Activated CD4-positive, alpha-beta T cell treated with anti-CD3 and anti-CD28 coated beads for 4 hours (primary cell): Measurements from ENCODE around the gene CBX4.

Experiments used
- DNase-seq, 2 donors: peaks; one replicate each; pipeline ENCODE4 v3.0.0-alpha.2; 2020

CBX4 gene

DNA sequence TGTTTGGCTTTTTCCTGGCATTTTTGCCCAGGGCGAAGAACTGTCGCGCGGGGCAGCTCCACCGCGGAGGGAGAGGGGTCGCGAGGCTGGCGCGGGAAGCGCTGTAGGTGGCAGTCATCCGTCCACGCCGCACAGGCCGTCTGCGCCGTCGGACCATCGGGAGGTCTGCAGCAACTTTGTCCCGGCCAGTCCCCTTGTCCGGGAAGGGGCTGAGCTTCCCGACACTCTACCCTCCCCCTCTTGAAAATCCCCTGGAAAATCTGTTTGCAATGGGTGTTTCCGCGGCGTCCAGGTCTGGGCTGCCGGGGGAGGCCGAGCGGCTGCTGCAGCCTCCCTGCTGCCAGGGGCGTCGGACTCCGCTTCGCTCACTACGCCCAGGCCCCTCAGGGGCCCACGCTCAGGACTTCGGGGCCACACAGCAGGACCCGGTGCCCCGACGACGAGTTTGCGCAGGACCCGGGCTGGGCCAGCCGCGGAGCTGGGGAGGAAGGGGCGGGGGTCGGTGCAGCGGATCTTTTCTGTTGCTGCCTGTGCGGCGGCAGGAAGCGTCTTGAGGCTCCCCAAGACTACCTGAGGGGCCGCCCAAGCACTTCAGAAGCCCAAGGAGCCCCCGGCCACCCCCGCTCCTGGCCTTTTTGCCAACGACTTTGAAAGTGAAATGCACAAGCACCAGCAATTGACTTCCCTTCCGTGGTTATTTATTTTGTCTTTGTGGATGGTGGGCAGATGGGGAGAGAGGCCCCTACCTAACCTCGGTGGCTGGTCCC, 2.3 kb upstream of the CBX4 start:
- DNase-seq = no peak

DNA sequence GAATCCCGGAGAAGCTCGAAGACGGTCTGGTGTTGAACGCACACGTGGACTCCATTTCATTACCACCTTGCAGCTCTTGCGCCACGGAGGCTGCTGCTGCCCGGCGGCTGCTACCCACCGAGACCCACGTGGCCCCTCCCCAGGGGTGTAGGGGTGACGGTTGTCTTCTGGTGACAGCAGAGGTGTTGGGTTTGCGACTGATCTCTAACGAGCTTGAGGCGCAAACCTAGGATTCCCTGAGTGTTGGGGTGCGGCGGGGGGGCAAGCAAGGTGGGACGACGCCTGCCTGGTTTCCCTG, 1.7 kb upstream of the CBX4 start:
- DNase-seq = no peak

DNA sequence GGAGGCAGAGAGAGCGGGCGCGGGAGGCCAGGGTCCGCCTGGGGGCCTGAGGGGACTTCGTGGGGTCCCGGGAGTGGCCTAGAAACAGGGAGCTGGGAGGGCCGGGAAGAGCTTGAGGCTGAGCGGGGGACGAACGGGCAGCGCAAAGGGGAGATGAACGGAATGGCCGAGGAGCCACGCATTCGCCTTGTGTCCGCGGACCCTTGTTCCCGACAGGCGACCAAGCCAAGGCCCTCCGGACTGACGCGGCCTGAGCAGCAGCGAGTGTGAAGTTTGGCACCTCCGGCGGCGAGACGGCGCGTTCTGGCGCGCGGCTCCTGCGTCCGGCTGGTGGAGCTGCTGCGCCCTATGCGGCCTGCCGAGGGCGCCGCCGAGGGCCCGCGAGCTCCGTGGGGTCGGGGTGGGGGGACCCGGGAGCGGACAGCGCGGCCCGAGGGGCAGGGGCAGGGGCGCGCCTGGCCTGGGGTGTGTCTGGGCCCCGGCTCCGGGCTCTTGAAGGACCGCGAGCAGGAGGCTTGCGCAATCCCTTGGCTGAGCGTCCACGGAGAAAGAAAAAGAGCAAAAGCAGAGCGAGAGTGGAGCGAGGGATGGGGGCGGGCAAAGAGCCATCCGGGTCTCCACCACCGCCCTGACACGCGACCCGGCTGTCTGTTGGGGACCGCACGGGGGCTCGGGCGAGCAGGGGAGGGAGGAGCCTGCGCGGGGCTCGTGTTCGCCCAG, 1.2 kb upstream of the CBX4 start:
- DNase-seq = peak in 1 of 2 donors; percentile 22

DNA sequence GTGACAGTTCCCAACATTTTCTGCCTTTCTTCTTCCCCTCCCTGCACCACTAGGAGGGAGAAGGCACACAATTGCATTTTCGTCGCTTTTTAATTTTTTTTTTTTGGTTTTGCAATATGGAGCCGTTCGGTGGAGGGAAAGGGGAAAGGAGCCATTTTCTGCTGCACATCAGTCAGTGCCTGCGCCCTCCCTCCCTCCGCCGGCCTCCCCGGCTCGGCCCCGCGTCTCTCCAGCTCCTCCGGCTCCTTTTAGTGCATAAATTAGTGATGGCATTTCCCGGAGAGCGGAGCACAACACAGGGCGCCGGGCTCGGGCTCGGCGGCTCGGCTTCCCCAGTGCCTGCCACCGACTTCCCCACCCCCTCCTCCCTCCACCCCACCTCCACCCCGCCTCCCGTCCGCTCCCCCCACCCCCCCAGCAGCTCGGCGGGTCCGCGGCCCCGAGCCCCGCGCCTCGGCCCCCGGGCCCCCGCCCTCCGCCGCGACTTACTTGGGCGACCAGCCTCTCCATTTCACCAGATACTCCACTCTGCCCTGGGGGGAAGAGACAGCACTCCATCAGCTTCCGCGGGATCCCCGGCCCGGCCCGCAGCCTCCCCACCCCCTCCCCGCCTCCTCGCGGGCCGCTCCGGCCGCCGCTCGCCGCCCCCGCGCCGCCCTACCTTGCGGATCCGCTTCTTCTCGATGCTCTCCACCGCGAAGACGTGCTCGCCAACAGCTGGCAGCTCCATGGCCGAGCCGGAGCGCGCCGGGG, 542 bp downstream of the CBX4 start:
- peak; percentile 39 to 53 for DNase-seq

DNA sequence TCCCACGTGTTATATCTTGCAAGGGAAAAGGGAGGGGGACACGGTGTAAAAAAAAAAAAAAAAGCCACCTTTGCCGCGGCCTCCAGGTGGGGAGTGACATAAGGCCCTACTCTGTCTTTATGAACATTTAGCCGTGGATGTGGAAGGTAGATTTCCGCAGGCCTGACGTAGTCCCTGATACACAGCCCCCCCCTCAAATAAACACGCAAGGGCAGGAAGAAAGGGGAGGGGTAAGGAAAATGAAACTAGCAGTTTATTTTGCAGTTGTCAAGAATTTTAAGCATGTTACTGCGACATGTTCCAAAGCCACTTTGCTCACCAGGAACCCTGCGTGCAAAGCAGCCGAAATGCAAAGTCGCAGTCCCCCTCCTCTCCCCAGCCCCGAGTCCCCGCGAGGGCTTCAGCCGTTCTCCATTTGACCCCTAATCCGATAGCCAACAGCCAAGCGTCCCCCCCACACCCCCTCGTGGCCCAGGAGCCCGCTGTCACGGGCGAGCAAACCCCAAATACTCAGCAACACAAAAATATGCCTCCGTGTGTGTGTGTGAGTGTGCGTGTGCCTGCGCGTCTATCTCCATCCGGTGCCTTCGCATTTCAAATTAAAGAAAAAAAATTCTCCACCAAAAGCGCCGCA, 1.2 kb downstream of the CBX4 start:
- DNase-seq = peak in 1 of 2 donors; percentile 29

DNA sequence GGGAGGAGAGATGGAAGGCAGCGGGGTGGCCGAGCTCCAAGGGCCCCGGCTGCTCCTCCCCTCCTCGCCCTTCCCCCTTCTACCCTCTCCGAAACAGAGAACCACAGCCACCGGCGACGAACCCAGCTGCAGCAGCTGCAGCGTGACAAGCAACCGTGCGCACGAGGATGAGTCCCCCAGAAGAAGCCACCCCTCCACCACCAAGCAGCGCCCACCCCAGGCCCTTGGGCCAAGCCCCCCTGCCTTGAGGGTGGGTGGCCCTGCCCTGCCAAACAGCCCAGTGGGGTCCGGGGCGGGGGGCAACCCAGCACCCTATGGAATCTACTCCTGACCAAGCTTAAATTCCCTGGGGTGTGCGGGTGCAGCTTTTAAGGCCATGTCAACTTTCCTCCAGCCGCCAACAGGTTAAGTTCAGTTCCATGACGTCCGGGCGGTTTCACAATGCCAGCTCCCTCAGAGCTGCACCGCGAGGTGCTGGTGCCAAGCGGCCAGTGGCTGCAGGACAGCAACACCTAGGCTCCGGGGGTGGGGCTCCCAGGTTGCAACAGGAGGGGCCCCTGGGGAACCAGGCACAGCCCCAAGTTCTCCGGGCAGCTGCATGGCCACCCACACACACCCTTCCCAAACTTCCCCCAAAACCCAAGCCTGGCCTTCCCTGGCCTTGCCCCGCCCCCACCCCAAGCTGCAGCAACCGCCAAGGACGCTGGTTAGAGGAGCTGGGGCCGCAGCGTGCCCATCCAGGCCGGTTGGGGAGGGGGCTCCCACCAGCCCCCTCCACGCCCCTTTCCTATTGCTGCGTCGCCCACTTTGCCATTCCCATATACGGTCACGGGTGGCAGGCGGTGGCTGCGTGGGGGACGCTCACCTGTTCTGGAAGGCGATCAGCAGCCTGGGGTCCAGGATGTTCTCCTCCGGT, 2.0 kb downstream of the CBX4 start:
- DNase-seq = no peak

DNA sequence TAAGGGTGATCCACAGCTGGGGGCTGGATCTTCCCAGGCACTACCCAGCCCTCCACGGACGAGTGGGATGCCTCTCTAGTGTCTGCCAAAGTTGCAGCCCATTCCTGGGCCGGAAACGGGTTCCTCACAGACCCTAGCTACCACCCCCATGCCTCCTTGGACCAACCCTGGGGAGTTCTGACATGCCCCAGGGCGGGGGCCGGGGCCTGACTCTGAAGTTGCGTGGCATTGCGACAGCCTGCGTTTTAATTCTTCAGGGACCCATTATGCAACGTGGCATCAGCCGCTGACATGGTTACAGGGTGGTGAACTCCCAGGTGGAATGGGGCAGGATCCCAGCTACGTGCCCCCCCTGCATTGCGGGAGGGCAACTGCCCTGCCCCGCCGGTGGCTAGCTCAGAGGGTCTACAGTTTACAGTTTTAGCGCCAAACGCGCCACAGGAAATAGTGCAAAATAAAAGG, 2.7 kb downstream of the CBX4 start:
- no peak for DNase-seq

DNA sequence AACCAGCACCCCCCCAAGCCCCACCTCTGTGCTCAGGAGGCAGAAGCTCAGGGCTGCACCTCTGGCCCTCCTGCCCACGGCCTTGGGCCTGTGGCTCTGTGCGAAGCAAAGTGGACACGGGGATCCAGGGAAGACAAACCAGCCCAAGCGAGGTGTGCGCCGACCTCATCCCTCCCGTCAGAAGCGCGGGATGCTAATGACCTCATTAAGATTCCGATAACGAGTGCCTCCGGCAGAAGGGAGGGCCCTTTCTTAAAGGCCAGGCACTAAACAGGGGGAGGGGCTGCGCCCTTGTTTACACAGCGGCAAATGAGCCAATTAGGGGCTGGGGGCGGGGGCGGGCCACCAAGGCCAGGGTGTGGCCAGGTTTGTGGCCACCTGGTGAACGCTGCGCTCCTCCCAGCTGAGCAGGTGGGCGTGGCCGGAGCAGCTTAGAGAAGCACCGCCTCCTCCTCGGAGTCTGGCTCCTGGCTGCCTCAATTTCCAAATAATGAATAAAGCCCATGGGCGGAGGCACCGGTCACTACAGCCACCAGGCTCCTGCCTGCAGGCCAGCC, 3.2 kb downstream of the CBX4 start:
- no peak for DNase-seq

DNA sequence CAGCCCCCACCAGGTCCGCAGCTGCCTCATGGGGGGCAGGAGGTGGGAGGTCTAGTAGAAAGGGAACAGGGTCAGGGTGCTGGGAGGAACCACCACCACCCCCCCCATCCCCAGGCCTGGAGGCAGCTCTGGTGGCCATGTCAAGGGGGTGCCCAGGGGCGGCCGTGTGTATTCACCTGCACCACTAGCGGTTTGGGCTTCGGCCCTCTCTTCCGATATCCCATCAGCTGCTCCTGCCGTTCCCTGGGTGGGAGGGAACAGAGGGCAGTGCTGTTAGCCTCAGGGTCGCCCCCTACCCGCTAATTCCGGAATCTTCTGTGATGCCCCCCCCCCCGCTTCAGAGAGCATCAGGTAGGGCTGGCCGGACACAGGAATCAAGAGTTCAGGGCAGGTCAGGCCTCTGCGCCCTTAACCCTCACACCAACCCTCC, 3.8 kb downstream of the CBX4 start:
- DNase-seq = no peak

DNA sequence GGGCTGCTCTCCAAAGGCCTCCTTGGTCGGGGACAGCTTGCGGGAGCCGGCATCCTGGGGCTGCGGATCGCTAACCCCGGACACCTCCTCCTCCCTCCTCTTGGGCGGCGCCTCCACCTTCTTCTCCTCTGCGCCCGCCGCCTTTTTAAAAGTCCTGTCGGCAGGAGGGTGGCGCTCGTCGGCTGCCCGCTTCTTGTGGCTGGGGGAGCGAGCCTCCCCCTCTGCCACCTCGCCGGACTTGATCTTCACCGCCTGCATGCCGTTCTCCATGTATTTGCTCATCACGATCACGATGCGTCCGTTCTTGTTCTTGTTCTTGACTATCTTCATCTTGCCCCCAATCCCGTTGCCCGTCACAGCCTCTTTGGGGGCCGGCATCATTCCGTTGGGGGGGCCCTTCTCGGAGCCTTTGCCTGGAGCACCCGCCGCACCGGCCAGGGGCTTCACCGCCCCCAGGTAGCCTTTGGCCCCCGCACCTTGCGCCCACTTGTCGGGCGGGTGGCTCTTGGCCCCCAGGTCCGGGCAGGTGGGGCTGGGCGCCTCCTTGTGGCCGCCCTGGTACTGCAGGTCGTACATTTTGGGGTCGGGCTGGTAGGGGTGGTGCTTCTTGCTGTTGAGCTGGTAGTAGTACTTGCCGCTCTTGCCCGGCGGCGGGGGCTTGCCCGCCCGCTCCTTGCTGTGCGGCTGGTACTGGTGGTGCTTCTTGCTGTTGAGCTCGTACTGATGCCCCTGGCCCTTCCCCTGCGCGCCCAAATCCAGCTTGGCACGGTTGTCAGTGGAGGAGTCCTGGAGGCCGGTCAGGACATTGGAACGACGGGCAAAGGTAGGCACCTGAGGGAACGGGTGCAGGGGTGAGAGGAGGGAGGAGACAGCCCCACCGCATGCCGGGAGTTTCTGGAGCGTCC, 4.4 kb downstream of the CBX4 start:
- no peak for DNase-seq

DNA sequence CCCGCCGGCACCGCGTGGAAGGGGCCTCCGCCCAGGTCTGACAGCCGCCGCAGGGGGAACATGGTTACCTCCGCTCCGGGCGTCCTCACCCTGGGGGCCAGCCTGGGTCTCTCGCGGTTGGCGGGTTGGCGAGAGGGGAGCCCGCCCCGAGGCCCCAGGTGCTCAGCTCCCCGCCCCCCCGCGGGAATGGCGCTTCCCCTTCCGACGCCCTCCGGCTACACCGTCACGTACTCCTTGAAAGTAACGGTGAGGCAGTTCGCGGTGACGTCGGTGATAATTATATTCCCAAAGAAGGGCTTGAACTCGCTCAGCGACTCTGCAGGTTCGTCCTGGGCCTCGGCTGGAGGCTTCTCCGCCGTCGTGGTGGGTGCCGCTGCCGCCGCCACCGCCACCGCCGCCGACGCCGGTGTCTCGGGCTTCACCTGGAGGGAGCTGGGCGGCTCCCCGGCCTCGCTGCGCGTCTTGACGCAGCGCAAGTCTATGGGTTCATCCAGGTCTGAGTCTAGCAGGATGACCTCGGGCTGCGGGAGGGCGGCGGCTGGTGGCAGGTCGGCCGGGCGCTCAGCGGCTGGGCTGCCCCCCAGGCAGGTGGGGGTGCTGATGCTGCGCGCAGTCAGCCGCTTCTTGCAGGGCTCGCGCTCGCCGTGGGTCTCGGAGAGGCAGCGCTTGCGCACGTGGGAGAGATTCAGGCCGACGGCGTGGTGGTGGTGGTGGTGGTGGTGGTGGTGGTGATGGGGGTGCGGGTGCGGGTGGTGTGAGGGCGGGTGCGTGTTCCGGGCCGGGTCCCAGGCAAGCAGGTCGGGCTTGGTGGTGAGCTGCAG, 5.3 kb downstream of the CBX4 start:
- no peak for DNase-seq

DNA sequence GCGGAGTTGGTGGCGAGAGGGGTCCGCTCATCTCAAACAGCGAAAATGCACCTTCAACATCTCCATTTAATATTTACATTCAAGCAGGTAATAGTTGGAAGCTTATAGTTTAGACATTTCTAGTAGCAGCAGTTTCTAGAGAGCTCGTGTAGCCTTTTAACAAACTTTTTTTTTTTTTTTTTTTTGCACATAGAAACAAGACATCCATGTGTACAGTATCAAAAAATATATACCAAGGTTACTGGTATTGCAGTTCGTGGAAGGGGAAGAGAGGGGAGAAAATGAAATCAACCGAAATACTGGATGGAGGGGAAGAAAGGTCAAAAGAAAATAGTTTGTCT, 6.2 kb downstream of the CBX4 start:
- DNase-seq = no peak

DNA sequence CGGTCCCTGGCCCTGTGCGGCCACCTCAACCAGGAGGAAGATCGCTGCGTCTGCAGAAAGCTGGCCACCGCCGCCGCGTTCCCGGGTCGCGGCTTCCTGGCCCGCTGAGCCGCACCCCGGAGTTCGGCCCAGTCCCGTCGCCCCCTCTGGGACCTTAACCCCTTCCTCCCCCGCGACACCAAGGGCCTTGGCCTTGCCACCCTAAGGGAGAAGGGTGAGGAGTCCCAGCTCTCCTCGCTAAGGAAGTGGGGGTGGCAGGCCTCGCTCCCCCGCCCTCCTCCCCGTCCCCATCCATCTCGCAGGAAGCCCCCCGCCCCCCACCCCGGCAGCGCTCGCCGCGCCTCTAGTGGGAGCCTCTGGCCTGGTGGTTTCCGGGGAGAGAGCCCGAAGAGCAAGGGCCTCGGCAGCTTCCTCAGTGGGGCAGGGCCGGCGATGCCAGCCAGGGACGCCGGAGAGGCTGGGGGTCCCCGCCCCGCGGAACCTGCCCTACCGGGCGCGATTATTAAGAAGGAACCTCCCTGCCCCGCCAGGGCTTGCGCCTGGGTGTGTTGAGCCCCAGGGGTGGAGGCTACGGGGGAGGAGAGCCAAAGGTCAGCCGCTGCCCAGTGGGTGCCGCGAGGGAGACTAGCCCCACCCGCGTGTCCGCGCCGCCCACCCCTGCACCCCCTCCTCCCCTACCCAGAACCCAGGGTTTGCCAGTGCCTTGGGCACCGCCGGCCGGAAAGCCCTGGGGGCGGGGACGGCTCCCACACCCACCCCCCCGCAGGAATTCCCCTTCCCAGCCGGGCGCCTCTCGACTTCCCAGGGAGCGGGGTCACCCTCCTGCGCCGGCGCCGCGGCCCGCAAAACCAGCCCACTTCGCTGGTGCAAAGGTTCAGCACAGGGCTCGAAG, 6.8 kb downstream of the CBX4 start:
- DNase-seq = no peak

DNA sequence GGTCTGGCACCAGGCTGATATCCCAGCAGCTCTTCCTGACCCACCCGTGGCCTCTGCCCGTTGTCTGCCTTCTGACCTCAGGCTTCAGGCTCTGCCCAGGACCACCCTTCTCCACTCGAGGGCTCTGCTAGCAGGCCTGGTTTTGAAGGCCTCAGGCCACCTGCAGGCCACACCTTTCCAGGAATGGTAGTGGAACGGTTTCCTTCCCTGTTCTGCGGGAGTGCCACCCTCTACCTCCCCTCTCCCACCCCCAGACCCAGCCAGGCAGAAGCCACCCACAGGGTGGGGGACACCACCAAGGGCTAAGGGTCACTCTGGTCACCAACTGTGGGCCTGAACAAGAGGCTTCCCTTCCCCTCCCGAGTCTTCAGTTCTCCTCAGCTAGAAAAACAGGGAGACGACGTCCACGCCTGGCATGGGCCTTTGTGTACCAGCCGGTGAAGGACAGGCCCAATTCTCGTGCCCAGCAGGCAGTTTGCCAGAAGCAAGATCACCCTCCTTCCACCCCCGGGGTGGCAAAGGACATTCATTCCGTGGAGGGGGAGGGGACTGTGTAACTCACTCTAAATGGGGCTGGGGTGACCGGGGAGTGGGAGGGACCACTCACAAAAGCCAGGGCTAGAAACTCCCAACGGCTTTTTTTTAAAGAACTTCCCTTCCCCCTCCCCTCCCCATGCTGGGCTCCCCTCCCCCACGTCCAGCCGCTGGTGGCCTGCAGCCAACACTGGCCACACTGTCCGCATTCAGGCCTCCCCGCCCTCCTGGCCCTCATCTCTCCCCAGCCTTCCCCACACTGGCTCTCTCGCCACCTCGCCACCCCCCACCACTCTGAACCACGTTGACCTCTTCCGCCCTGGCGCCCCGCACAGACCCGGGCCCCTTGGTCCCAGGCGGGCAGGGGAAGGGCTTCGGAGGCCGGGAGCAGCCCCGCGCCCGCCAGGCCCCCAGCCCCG, 7.7 kb downstream of the CBX4 start:
- DNase-seq = no peak

DNA sequence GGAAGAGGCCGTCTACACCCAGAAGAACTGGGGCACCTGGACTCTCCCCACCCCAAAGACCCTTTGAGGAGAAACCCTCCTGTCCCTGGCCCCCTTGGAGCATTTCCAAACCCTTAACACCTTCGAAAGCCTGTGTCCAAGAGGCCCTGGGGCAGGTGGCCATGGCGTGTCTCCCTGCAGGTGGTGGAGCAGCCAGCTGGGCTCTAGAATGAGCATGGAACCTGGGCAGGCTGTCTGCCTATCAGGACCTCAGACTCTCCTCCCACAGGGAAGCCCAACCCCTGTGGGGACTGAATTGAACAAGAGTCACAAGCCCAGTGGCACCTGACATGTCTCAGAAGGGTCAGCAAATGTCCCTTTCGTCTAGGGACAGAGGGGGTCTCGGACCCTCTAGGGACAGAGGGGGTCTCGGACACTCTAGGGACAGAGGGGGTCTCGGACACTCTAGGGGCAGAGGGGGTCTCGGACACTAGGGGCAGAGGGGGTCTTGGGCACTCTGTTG, 8.4 kb downstream of the CBX4 start:
- no peak for DNase-seq

DNA sequence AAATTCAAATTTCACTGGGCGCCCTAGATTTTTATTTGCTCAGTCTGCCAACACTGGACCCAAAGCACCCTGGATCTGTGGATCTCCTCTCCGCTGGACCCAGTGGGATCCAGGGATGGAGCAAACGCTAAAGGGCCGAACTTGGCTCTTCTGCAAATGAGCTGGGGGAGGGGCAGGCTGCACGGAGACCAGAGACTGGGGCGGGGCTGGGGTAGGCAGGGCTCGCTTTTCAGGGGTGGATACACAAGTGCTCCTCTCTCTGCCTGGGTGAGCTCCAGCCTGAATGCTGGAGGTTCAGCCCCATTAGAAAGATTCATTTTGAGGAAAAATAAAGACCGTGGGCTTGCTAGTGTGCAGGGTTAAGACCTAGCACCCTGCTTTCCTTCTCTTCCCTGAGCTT, 8.9 kb downstream of the CBX4 start:
- no peak for DNase-seq

DNA sequence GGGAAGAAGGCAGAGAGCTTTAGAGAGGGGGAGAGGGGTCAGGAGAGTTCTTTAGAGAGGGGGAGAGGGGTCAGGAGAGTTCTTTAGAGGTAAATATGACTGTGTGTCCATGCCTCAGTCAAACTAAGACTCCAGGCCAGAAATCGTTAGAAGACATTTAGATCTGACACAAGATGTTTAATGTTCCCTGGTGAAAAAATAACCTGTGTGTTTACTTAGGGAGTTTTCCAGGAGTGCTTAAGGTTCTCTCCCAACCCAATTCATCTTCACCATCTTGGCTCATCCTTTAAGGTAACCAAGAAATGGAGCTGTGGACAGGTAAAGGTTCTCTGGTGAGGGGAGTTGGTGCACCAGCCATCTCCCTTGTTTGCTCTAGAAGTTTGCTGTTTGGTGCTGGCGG, 9.8 kb downstream of the CBX4 start:
- no peak for DNase-seq

DNA sequence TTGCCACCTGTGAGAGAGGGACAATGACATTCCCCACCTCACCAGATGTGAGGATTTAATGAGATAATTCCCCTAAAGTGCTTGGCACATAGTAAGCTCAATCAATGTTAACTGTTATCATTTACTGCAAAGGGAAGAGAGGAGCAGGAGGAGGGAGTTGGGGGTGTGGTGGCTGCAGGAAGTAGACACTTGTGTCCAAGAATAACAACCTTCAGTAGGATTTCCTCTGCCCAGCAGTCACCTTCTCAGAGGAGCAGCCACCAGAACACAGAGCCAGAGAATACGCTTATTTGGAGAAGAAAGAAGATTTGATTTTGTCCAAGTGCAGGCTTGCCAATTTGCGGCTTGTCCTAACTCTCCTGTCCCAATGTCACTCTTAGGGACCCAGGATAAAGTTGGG, 10.2 kb downstream of the CBX4 start:
- no peak for DNase-seq
